ENCODE data around the gene ARL8B.
"Not testable (repeated sequence)": the region's sequence is repeated elsewhere in the genome, so short reads cannot be mapped to it uniquely, and the experiment has no call there.

ARL8B gene

DNA sequence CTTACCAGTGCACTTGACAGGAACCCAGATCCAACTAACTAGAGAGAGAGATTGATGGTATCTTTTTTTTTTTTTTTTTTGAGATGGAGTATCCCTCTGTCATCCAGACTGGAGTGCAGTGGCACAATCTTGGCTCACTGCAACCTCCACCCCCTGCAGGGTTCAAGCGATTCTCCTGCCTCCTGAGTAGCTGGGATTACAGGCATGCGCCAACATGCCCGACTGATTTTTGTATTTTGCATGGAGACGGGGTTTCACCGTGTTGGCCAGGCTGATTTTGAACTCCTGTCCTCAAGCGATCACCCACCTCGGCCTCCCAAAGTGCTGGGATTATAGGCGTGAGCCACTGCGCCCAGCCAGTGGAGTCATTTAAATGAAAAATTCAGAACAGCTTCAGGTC is 15.7 kb upstream of the ARL8B start:
- not testable (repeated sequence) for H3K4me3 ChIP-seq (ENCODE audit: low read depth in 1 of 5, low read length in 5 of 5); H3K4me1 ChIP-seq (ENCODE audit: control insufficient read depth in 5 of 5, insufficient read depth in 5 of 5, low read length in 5 of 5); H3K36me3 ChIP-seq (ENCODE audit: control insufficient read depth in 5 of 5, insufficient read depth in 5 of 5, low read length in 5 of 5)

GRCh38 chr3:5106933-5107334 is 15.2 kb upstream of the ARL8B start:
- H3K27ac ChIP-seq (ENCODE audit: low read depth, low read length); H3K4me3 ChIP-seq (ENCODE audit: low read depth in 1 of 5, low read length in 5 of 5); H3K9ac ChIP-seq (ENCODE audit: low read length in 5 of 5); H3K4me1 ChIP-seq (ENCODE audit: control insufficient read depth in 5 of 5, insufficient read depth in 5 of 5, low read length in 5 of 5); H3K9me3 ChIP-seq (ENCODE audit: control insufficient read depth in 5 of 5, low read length in 5 of 5); H3K27me3 ChIP-seq (ENCODE audit: control insufficient read depth in 5 of 5, insufficient read depth in 4 of 5, low read length in 5 of 5); H3K36me3 ChIP-seq (ENCODE audit: control insufficient read depth in 5 of 5, insufficient read depth in 5 of 5, low read length in 5 of 5): not testable (repeated sequence)

More for the DNA sequence above, 15.7 kb upstream of the ARL8B start:
- not testable (repeated sequence) for H3K27ac ChIP-seq (ENCODE audit: low read depth, low read length); H3K9me3 ChIP-seq (ENCODE audit: control insufficient read depth in 5 of 5, low read length in 5 of 5); H3K27me3 ChIP-seq (ENCODE audit: control insufficient read depth in 5 of 5, insufficient read depth in 4 of 5, low read length in 5 of 5); H3K9ac ChIP-seq (ENCODE audit: low read length in 5 of 5)

- no peak overlapping the region for H3K4me3 ChIP-seq (ENCODE audit: low read depth in 1 of 5, low read length in 5 of 5)
- no peaks in the 10 kb centered on the region for H3K27me3 ChIP-seq (ENCODE audit: control insufficient read depth in 5 of 5, insufficient read depth in 4 of 5, low read length in 5 of 5)
- H3K9ac ChIP-seq (ENCODE audit: low read length in 5 of 5) = no peak overlapping the region
- H3K36me3 ChIP-seq (ENCODE audit: control insufficient read depth in 5 of 5, insufficient read depth in 5 of 5, low read length in 5 of 5) = no peaks in the 10 kb centered on the region
- H3K9me3 ChIP-seq (ENCODE audit: control insufficient read depth in 5 of 5, low read length in 5 of 5) = no peaks in the 10 kb centered on the region
- no peaks in the 10 kb centered on the region for H3K4me1 ChIP-seq (ENCODE audit: control insufficient read depth in 5 of 5, insufficient read depth in 5 of 5, low read length in 5 of 5)
- no peak overlapping the region for H3K27ac ChIP-seq (ENCODE audit: low read depth, low read length)
Observed at GRCh38 chr3:5110337-5110736, 11.8 kb upstream of the ARL8B start.

DNA sequence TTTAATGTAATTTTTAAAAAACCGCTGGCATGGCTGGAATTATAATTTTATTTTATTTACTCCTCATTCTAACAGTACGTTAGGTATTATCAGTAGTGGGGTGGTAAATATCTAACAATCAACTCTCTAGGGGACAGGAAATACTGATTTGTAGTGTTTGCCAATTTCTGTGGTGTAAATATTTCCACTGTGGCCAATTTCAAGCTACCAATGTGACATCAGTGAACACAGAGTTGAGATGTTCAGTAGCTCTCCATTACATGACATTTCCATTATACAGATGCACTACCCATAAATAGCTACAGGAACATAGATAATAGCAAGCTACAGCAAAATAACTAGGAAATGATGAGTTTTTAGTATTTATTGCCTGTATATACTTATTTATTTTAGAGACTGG is 10.0 kb upstream of the ARL8B start:
- Histone ChIP-seq H3K4me1 (ENCODE audit: control insufficient read depth in 5 of 5, insufficient read depth in 5 of 5, low read length in 5 of 5) (peaks cover 0 to 4% (median 0%) of the 10 kb centered on the region in 5 donors), H3K4me3 (ENCODE audit: low read depth in 1 of 5, low read length in 5 of 5) (no peak overlapping the region), H3K27me3 (ENCODE audit: control insufficient read depth in 5 of 5, insufficient read depth in 4 of 5, low read length in 5 of 5) (no peaks in the 10 kb centered on the region), H3K36me3 (ENCODE audit: control insufficient read depth in 5 of 5, insufficient read depth in 5 of 5, low read length in 5 of 5) (no peaks in the 10 kb centered on the region), H3K9ac (ENCODE audit: low read length in 5 of 5) (no peak overlapping the region), H3K27ac (ENCODE audit: low read depth, low read length) (no peak overlapping the region), H3K9me3 (ENCODE audit: control insufficient read depth in 5 of 5, low read length in 5 of 5) (no peaks in the 10 kb centered on the region)

DNA sequence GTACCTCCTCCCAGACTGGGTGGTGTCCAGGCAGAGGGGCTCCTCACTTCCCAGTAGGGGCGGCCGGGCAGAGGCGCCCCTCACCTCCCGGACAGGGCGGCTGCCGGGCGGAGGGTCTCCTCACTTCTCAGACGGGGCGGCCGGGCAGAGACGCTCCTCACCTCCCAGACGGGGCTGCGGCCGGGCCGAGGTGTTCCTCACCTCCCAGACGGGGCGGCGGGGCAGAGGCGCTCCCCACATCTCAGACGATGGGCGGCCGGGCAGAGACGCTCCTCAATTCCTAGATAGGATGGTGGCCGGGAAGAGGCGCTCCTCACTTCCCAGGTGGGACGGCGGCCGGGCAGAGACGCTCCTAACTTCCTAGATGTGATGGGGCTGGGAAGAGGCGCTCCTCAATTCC is 8.4 kb upstream of the ARL8B start:
- H3K4me1 ChIP-seq (ENCODE audit: control insufficient read depth in 5 of 5, insufficient read depth in 5 of 5, low read length in 5 of 5); H3K9me3 ChIP-seq (ENCODE audit: control insufficient read depth in 5 of 5, low read length in 5 of 5); H3K36me3 ChIP-seq (ENCODE audit: control insufficient read depth in 5 of 5, insufficient read depth in 5 of 5, low read length in 5 of 5): not testable (repeated sequence)

DNA sequence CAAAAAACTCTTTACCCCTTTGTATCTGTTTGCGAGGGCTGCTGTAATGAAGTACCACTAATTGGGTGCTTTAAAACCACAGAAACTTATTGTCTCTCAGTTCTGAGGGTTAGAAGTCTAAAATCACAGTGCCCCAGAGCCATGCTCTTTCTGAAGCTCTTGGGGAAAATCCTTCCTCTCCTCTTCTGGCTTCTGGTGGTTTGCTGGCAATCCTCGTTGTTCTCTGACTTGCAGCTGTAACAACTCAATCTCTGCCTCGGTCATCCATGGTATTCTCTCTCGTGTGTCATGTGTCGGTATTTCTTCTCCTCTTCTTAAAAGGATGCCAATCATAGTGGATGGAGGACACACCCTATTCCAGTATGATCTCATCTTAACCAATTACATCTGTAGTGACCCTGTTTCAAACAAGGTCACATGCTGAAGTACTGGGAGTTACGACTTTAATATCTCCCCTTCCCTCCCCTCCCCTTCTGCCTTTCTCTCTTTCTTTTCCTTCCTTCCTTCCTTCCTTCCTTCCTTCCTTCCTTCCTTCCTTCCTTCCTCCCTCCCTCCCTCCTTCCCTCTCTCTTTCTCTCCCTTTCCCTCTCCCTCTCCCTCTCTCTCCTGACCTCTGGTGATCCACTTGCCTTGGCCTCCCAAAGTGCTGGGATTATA is 6.5 kb upstream of the ARL8B start:
- H3K4me3 ChIP-seq (ENCODE audit: low read depth in 1 of 5, low read length in 5 of 5) = no peak overlapping the region
- H3K9me3 ChIP-seq (ENCODE audit: control insufficient read depth in 5 of 5, low read length in 5 of 5) = no peaks in the 10 kb centered on the region
- H3K27ac ChIP-seq (ENCODE audit: low read depth, low read length) = no peak overlapping the region

More for the DNA sequence above, 8.4 kb upstream of the ARL8B start:
- H3K27me3 ChIP-seq (ENCODE audit: control insufficient read depth in 5 of 5, insufficient read depth in 4 of 5, low read length in 5 of 5); H3K27ac ChIP-seq (ENCODE audit: low read depth, low read length); H3K4me3 ChIP-seq (ENCODE audit: low read depth in 1 of 5, low read length in 5 of 5); H3K9ac ChIP-seq (ENCODE audit: low read length in 5 of 5): not testable (repeated sequence)

GRCh38 chr3:5116538-5116937 is 5.6 kb upstream of the ARL8B start:
- no peak overlapping the region for H3K9ac ChIP-seq (ENCODE audit: low read length in 5 of 5)
- H3K27me3 ChIP-seq (ENCODE audit: control insufficient read depth in 5 of 5, insufficient read depth in 4 of 5, low read length in 5 of 5) = no peaks in the 10 kb centered on the region
- H3K4me1 ChIP-seq (ENCODE audit: control insufficient read depth in 5 of 5, insufficient read depth in 5 of 5, low read length in 5 of 5) = peaks cover 0 to 4% (median 0%) of the 10 kb centered on the region in 5 donors
- no peak overlapping the region for H3K27ac ChIP-seq (ENCODE audit: low read depth, low read length)
- no peaks in the 10 kb centered on the region for H3K36me3 ChIP-seq (ENCODE audit: control insufficient read depth in 5 of 5, insufficient read depth in 5 of 5, low read length in 5 of 5)
- no peak overlapping the region for H3K4me3 ChIP-seq (ENCODE audit: low read depth in 1 of 5, low read length in 5 of 5)
- no peaks in the 10 kb centered on the region for H3K9me3 ChIP-seq (ENCODE audit: control insufficient read depth in 5 of 5, low read length in 5 of 5)

More for the DNA sequence above, 6.5 kb upstream of the ARL8B start:
- Histone ChIP-seq H3K27me3 (ENCODE audit: control insufficient read depth in 5 of 5, insufficient read depth in 4 of 5, low read length in 5 of 5) (no peaks in the 10 kb centered on the region), H3K4me1 (ENCODE audit: control insufficient read depth in 5 of 5, insufficient read depth in 5 of 5, low read length in 5 of 5) (peaks cover 0 to 4% (median 0%) of the 10 kb centered on the region in 5 donors), H3K36me3 (ENCODE audit: control insufficient read depth in 5 of 5, insufficient read depth in 5 of 5, low read length in 5 of 5) (no peaks in the 10 kb centered on the region), H3K9ac (ENCODE audit: low read length in 5 of 5) (no peak overlapping the region)

GRCh38 chr3:5120446-5120845 is 1.6 kb upstream of the ARL8B start:
- Histone ChIP-seq H3K27me3 (ENCODE audit: control insufficient read depth in 5 of 5, insufficient read depth in 4 of 5, low read length in 5 of 5) (no peaks in the 10 kb centered on the region), H3K9me3 (ENCODE audit: control insufficient read depth in 5 of 5, low read length in 5 of 5) (no peaks in the 10 kb centered on the region), H3K4me3 (ENCODE audit: low read depth in 1 of 5, low read length in 5 of 5) (no peak overlapping the region), H3K27ac (ENCODE audit: low read depth, low read length) (no peak overlapping the region), H3K4me1 (ENCODE audit: control insufficient read depth in 5 of 5, insufficient read depth in 5 of 5, low read length in 5 of 5) (peaks cover 3 to 30% (median 22%) of the 10 kb centered on the region in 5 donors), H3K36me3 (ENCODE audit: control insufficient read depth in 5 of 5, insufficient read depth in 5 of 5, low read length in 5 of 5) (no peaks in the 10 kb centered on the region), H3K9ac (ENCODE audit: low read length in 5 of 5) (no peak overlapping the region)

DNA sequence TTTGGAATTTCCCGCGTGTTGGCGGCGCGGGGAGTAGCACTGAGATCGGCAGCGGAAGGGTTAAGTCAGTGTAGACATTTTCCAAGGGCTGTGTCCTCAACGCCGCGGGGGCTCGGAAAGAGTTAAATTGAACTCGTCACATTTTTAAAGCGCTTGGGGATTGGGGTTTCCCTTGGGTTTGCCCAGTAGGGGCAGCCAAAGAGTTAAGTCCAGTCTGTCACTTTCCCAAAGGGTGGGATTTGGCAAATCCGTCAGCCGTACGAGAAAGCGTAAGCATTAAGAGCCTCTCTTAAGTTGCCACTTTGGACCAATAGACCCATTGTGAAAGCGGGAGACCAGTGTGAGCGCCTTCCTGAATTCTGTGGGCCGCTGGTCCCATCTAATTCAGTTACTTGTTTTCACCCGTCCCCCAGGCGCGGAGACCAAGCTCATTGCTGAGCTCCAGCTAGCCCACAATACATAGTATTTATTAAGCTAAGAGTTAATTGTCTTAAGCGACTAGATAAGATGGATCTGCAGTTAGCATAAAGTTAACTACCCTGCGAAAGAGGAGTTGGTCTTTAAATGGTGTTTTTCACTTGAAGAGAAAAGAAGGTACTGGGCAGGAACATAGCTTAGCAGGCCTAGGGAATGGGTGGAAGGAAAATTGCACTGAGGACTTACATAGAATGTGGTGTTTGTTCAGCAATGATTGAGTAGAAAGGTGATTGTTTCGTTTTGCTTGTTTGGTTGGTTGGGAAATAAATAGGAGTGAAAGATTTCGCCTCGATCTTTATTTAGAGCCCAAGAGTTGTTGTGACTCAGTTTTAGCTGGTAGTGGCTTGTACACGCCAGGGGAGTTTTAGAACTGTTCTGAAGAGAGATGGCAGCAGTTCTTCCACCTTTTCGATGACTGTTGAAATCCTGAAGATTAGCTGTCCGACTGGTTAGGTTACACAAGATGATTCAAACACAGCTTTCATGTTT is 932 bp downstream of the ARL8B start:
- H3K9ac ChIP-seq (ENCODE audit: low read length in 5 of 5) = peak overlapping the region; percentile 16 to 99 (median 96)
- peak overlapping the region; percentile 91 for H3K27ac ChIP-seq (ENCODE audit: low read depth, low read length)
- H3K27me3 ChIP-seq (ENCODE audit: control insufficient read depth in 5 of 5, insufficient read depth in 4 of 5, low read length in 5 of 5) = no peaks in the 10 kb centered on the region
- peaks cover 3 to 35% (median 29%) of the 10 kb centered on the region in 5 donors for H3K4me1 ChIP-seq (ENCODE audit: control insufficient read depth in 5 of 5, insufficient read depth in 5 of 5, low read length in 5 of 5)
- peak overlapping the region; percentile 79 to 97 (median 93) for H3K4me3 ChIP-seq (ENCODE audit: low read depth in 1 of 5, low read length in 5 of 5)
- no peaks in the 10 kb centered on the region for H3K9me3 ChIP-seq (ENCODE audit: control insufficient read depth in 5 of 5, low read length in 5 of 5)
- H3K36me3 ChIP-seq (ENCODE audit: control insufficient read depth in 5 of 5, insufficient read depth in 5 of 5, low read length in 5 of 5) = no peaks in the 10 kb centered on the region

DNA sequence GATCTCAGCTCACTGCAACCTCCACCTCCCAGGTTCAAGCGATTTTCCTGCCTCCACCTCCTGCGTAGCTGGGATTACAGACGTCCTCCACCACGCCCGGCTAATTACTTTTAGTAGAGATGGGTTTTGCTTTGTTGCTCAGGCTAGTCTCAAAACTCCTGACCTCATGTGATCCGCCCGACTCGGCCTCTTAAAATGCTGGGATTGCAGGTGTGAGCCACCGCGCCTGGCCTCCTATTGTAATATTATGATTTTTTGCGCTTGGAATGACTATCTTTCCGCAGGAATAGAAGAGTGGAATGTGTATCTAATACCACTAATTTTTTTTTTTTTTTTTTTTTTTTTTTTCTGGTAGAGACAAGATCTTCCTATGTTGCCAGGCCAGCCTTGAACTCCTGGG is 1.8 kb downstream of the ARL8B start:
- H3K27ac ChIP-seq (ENCODE audit: low read depth, low read length) = peak overlapping the region; percentile 91
- H3K27me3 ChIP-seq (ENCODE audit: control insufficient read depth in 5 of 5, insufficient read depth in 4 of 5, low read length in 5 of 5) = no peaks in the 10 kb centered on the region
- peaks cover 3 to 37% (median 29%) of the 10 kb centered on the region in 5 donors for H3K4me1 ChIP-seq (ENCODE audit: control insufficient read depth in 5 of 5, insufficient read depth in 5 of 5, low read length in 5 of 5)
- H3K9ac ChIP-seq (ENCODE audit: low read length in 5 of 5) = peak overlapping the region in 3 of 5 donors; percentile 95 to 96 (median 96)
- no peaks in the 10 kb centered on the region for H3K9me3 ChIP-seq (ENCODE audit: control insufficient read depth in 5 of 5, low read length in 5 of 5)
- H3K36me3 ChIP-seq (ENCODE audit: control insufficient read depth in 5 of 5, insufficient read depth in 5 of 5, low read length in 5 of 5) = no peaks in the 10 kb centered on the region
- H3K4me3 ChIP-seq (ENCODE audit: low read depth in 1 of 5, low read length in 5 of 5) = peak overlapping the region; percentile 32 to 97 (median 93)
